ENCODE data around the gene TFF3. TPM values are rescaled to one million over a fixed set of nuclear protein-coding genes. Genes with fewer than 3 reads are reported as not detected.

Gene TFF3
- total RNA-seq, 4 donors from 2014 or later, result 2.5 to 24.4 (median 9.3) TPM

- Histone ChIP-seq H3K27ac (replicated peaks in 1 of 4) (no peak overlapping the region), H3K9me3 (no peaks in the 10 kb centered on the region), H3K36me3 (peaks cover 14 to 93% (median 74%) of the 10 kb centered on the region in 4 donors), H3K4me3 (no peak overlapping the region), H3K4me1 (no peaks in the 10 kb centered on the region), H3K27me3 (no peaks in the 10 kb centered on the region)
- WGBS, result 73% methylated on average over 4 of the region's 4 CpGs
- no peak for DNase-seq (ENCODE audit: extremely low spot score)
- TF ChIP-seq CTCF (IDR thresholded peaks at IDR 0.05), result no peak
- TF ChIP-seq POLR2AphosphoS5 (IDR thresholded peaks at IDR 0.05), result no peak
- TF ChIP-seq EP300 (IDR thresholded peaks at IDR 0.05), result no peak
- no peak for TF ChIP-seq POLR2A (IDR thresholded peaks at IDR 0.05; ENCODE audit: low read depth)
- intact Hi-C loops (cut with DNase I), result no loop called here
Measured at GRCh38 chr21:42277593-42277992, 37.6 kb downstream of the TFF3 start.

- H3K4me1 ChIP-seq, result no peaks in the 10 kb centered on the region
- intact Hi-C loops (cut with DNase I), result no loop called here
- H3K27ac ChIP-seq (replicated peaks in 1 of 4), result no peak overlapping the region
- no peak for TF ChIP-seq CTCF (IDR thresholded peaks at IDR 0.05)
- no peak for TF ChIP-seq POLR2AphosphoS5 (IDR thresholded peaks at IDR 0.05)
- no peak for TF ChIP-seq EP300 (IDR thresholded peaks at IDR 0.05)
- no peak for TF ChIP-seq POLR2A (IDR thresholded peaks at IDR 0.05; ENCODE audit: low read depth)
- no peaks in the 10 kb centered on the region for H3K9me3 ChIP-seq
- peaks cover 12 to 90% (median 69%) of the 10 kb centered on the region in 4 donors for H3K36me3 ChIP-seq
- no peak overlapping the region for H3K4me3 ChIP-seq
- 91% methylated on average over 12 of the region's 17 CpGs for WGBS
- DNase-seq (ENCODE audit: extremely low spot score), result no peak
- H3K27me3 ChIP-seq, result no peaks in the 10 kb centered on the region
Measured at GRCh38 chr21:42276526-42277154, 38.6 kb downstream of the TFF3 start.

- peaks cover 15 to 91% (median 67%) of the 10 kb centered on the region in 4 donors for H3K36me3 ChIP-seq
- H3K4me1 ChIP-seq, result no peaks in the 10 kb centered on the region
- no peaks in the 10 kb centered on the region for H3K27me3 ChIP-seq
- WGBS, result 88% methylated on average over 13 of the region's 13 CpGs
- intact Hi-C loops (cut with DNase I), result no loop called here
- no peak for DNase-seq (ENCODE audit: extremely low spot score)
- H3K27ac ChIP-seq (replicated peaks in 1 of 4), result no peak overlapping the region
- H3K9me3 ChIP-seq, result no peaks in the 10 kb centered on the region
- no peak overlapping the region for H3K4me3 ChIP-seq
- TF ChIP-seq EP300 (IDR thresholded peaks at IDR 0.05), result no peak
- TF ChIP-seq POLR2A (IDR thresholded peaks at IDR 0.05; ENCODE audit: low read depth), result no peak
- TF ChIP-seq CTCF (IDR thresholded peaks at IDR 0.05), result no peak
- TF ChIP-seq POLR2AphosphoS5 (IDR thresholded peaks at IDR 0.05), result no peak
Measured at GRCh38 chr21:42276076-42276475, 39.1 kb downstream of the TFF3 start.

GRCh38 chr21:42272984-42273600, 42.1 kb downstream of the TFF3 start:
- H3K27ac ChIP-seq (replicated peaks in 1 of 4), result no peak overlapping the region
- no peaks in the 10 kb centered on the region for H3K9me3 ChIP-seq
- TF ChIP-seq EP300 (IDR thresholded peaks at IDR 0.05) (no peak), CTCF (IDR thresholded peaks at IDR 0.05) (no peak), POLR2AphosphoS5 (IDR thresholded peaks at IDR 0.05) (no peak), POLR2A (IDR thresholded peaks at IDR 0.05; ENCODE audit: low read depth) (no peak)
- 78% methylated on average over 13 of the region's 29 CpGs for WGBS
- no peak for DNase-seq (ENCODE audit: extremely low spot score)
- H3K4me1 ChIP-seq, result peaks cover 0 to 5% (median 2%) of the 10 kb centered on the region in 4 donors
- H3K4me3 ChIP-seq, result no peak overlapping the region
- peaks cover 7 to 64% (median 49%) of the 10 kb centered on the region in 4 donors for H3K36me3 ChIP-seq
- H3K27me3 ChIP-seq, result no peaks in the 10 kb centered on the region
- intact Hi-C loops (cut with DNase I), result no loop called here
